Omental fat pad (tissue), 4 donors: ENCODE data around the gene RBPMS2. TPM values are rescaled to one million over a fixed set of nuclear protein-coding genes. Genes with fewer than 3 reads are reported as not detected.

Source experiments
- ATAC-seq: fragments of 150-250 bp; one replicate; pipeline ENCODE4 v1.9.1; 2016; ENCODE audit warnings: mild to moderate bottlenecking, moderate library complexity; ENCODE audit not compliant: low FRiP score
- DNase-seq: peaks from one replicate; pipeline ENCODE4 v3.0.0-alpha.2; 2019; ENCODE audit warnings: low spot score
- CTCF ChIP-seq, 3 donors: fragments of 450-650 bp; IDR thresholded peaks; one replicate each; pipeline ENCODE4 v1.5.1; 2016 to 2017; ENCODE audit warnings: antibody characterized with exemption in 3 of 3, mild to moderate bottlenecking in 3 of 3, moderate library complexity in 2 of 3
- total RNA-seq, 4 donors: library from RNA; depleted of rRNA; stranded (reverse); fragments of >200 nt; gene quantifications; one replicate each; pipeline ENCODE4 v1.1.0, GENCODE V29; 2016

RBPMS2 gene
- total RNA-seq, 4 donors from 2014 or later = 1.4 to 3.1 (median 2.8) TPM

- TF ChIP-seq CTCF (IDR thresholded peaks at IDR 0.05) = no peak
- ATAC-seq (no peak), DNase-seq (no peak)
These were observed 1.3 kb downstream of the RBPMS2 start for GRCh38 chr15:64774037-64774628.

GRCh38 chr15:64773606-64774005, 1.8 kb downstream of the RBPMS2 start:
- DNase-seq (no peak), ATAC-seq (no peak)
- no peak for TF ChIP-seq CTCF (IDR thresholded peaks at IDR 0.05)

GRCh38 chr15:64772964-64773363, 2.4 kb downstream of the RBPMS2 start:
- DNase-seq = no peak
- no peak for ATAC-seq
- no peak for TF ChIP-seq CTCF (IDR thresholded peaks at IDR 0.05)

- ATAC-seq (no peak), DNase-seq (no peak)
- no peak for TF ChIP-seq CTCF (IDR thresholded peaks at IDR 0.05)
These were observed 2.9 kb downstream of the RBPMS2 start for GRCh38 chr15:64772488-64772887.

GRCh38 chr15:64770626-64771025, 4.8 kb downstream of the RBPMS2 start:
- ATAC-seq = no peak
- no peak for TF ChIP-seq CTCF (IDR thresholded peaks at IDR 0.05)

GRCh38 chr15:64767203-64767602, 8.2 kb downstream of the RBPMS2 start:
- no peak for TF ChIP-seq CTCF (IDR thresholded peaks at IDR 0.05)
- ATAC-seq (no peak), DNase-seq (no peak)

More at GRCh38 chr15:64770626-64771025, 4.8 kb downstream of the RBPMS2 start:
- no peak for DNase-seq

- ATAC-seq = no peak
- no peak for TF ChIP-seq CTCF (IDR thresholded peaks at IDR 0.05)
- no peak for DNase-seq
These were observed 9.3 kb downstream of the RBPMS2 start for GRCh38 chr15:64766058-64766457.
